Central memory CD4-positive, alpha-beta T cell (primary cell): ENCODE measurements around the gene AKAP5.

Experiments used
- DNase-seq: peaks from one replicate; pipeline ENCODE4 v3.0.0; 2022

Gene AKAP5

GRCh38 chr14:64463195-64463594 lies 2.1 kb upstream of the AKAP5 start:
- DNase-seq, result no peak

- no peak for DNase-seq
Measured at GRCh38 chr14:64463873-64464272, 1.4 kb upstream of the AKAP5 start.

GRCh38 chr14:64464651-64465050 lies 648 bp upstream of the AKAP5 start:
- no peak for DNase-seq

GRCh38 chr14:64465831-64466554 lies 694 bp downstream of the AKAP5 start:
- no peak for DNase-seq

GRCh38 chr14:64467101-64467500 lies 1.8 kb downstream of the AKAP5 start:
- DNase-seq, result no peak

GRCh38 chr14:64467566-64467965 lies 2.3 kb downstream of the AKAP5 start:
- DNase-seq, result no peak

GRCh38 chr14:64468451-64468850 lies 3.2 kb downstream of the AKAP5 start:
- no peak for DNase-seq

- no peak for DNase-seq
Measured at GRCh38 chr14:64474041-64474440, 8.7 kb downstream of the AKAP5 start.

GRCh38 chr14:64474698-64475097 lies 9.4 kb downstream of the AKAP5 start:
- no peak for DNase-seq

GRCh38 chr14:64475585-64476273 lies 10.4 kb downstream of the AKAP5 start:
- no peak for DNase-seq

GRCh38 chr14:64476438-64476837 lies 11.1 kb downstream of the AKAP5 start:
- no peak for DNase-seq

GRCh38 chr14:64478634-64479250 lies 13.4 kb downstream of the AKAP5 start:
- DNase-seq, result peak; percentile 33

- no peak for DNase-seq
Measured at GRCh38 chr14:64488590-64489099, 23.3 kb downstream of the AKAP5 start.

GRCh38 chr14:64491637-64492036 lies 26.3 kb downstream of the AKAP5 start:
- DNase-seq, result no peak

GRCh38 chr14:64493455-64493854 lies 28.2 kb downstream of the AKAP5 start:
- DNase-seq, result no peak

GRCh38 chr14:64495252-64495651 lies 30.0 kb downstream of the AKAP5 start:
- no peak for DNase-seq

- DNase-seq, result no peak
Measured at GRCh38 chr14:64496764-64497163, 31.5 kb downstream of the AKAP5 start.

GRCh38 chr14:64500088-64500487 lies 34.8 kb downstream of the AKAP5 start:
- DNase-seq, result no peak

GRCh38 chr14:64501411-64502171 lies 36.3 kb downstream of the AKAP5 start:
- DNase-seq, result peak; percentile 51

- DNase-seq, result peak; percentile 29
Measured at GRCh38 chr14:64502456-64502855, 37.2 kb downstream of the AKAP5 start.

GRCh38 chr14:64502887-64503433 lies 37.7 kb downstream of the AKAP5 start:
- peak; percentile 30 for DNase-seq

- peak; percentile 98 for DNase-seq
Measured at GRCh38 chr14:64503434-64504309, 38.4 kb downstream of the AKAP5 start, which contains the start of gene ZBTB25. Gene ZBTB25, minus strand, starts transcription at chr14:64503838. Its CDS starts 13,305 bp downstream, at chr14:64490533.
